Measurements from ENCODE around the gene SMIM33. TPM values are rescaled to one million over a fixed set of nuclear protein-coding genes. Genes with fewer than 3 reads are reported as not detected.

Gene SMIM33
- total and polyA plus RNA-seq, 10 of the 15 experiments (the other 5 are each of a cell fraction or from before 2014, with no cell fraction given) = 0.03 to 0.25 (median 0.07) TPM; not detected in 4

DNA sequence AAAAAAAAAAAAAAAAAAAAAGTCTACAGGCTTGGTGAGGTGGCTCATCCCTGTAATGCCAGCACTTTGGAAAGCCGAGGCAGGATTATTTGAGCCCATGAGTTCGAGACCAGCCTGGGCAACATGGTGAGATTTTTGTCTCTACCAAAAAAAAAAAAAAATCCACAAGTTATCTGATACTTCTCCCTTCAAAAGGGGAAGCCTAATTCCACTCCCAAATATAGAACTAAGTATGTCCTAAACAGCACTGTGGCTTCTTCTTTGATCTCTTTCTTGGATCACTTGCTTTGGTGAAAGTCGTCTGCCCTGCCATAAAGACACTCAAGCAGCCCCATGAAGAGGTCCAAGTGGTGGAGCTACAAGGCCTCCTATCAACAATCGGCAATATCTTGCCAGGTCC lies 30.6 kb downstream of the SMIM33 start:
- ATAC-seq = no peak
- no peak overlapping the region for H3K4me2 ChIP-seq (ENCODE audit: control insufficient read depth, insufficient read depth)
- ChIA-PET CTCF (interaction anchor here (2.3 kb wide), 1 partner anchor 11 kb away, joined by 18 read pairs; no protein-coding TSS in a partner anchor), POLR2A (interaction anchor here (0.6 kb wide), 1 partner anchor 20 kb away, joined by 3 read pairs; no protein-coding TSS in a partner anchor), RAD21 (ENCODE audit: unreplicated experiment) (no interaction called here), SMC1A (ENCODE audit: uncharacterized antibody, unreplicated experiment) (interaction anchor here (0.7 to 1.1 kb wide), 2 partner anchors 11 to 65 kb away, joined by 3 read pairs; no protein-coding TSS in a partner anchor)
- in situ Hi-C loops (cut with MboI) = no loop called here
- intact Hi-C loops (cut with micrococcal nuclease; ENCODE audit: unreplicated experiment) = no loop called here
- TF ChIP-seq YBX1 (IDR thresholded peaks at IDR 0.05) (no peak), CHD4 (IDR thresholded peaks at IDR 0.05) (no peak), HDAC2 (IDR thresholded peaks at IDR 0.05) (no peak), ZSCAN29 (IDR thresholded peaks at IDR 0.05) (no peak), KAT2A (conservative IDR thresholded peaks at IDR 0.05; ENCODE audit: control insufficient read depth, low read depth, low read length) (no peak)
- TF ChIP-seq, protein P1, sequence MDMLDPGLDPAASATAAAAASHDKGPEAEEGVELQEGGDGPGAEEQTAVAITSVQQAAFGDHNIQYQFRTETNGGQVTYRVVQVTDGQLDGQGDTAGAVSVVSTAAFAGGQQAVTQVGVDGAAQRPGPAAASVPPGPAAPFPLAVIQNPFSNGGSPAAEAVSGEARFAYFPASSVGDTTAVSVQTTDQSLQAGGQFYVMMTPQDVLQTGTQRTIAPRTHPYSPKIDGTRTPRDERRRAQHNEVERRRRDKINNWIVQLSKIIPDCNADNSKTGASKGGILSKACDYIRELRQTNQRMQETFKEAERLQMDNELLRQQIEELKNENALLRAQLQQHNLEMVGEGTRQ (IDR thresholded peaks at IDR 0.05; ENCODE audit: borderline replicate concordance, low read depth, low read length) = no peak
- TF ChIP-seq, protein P2, sequence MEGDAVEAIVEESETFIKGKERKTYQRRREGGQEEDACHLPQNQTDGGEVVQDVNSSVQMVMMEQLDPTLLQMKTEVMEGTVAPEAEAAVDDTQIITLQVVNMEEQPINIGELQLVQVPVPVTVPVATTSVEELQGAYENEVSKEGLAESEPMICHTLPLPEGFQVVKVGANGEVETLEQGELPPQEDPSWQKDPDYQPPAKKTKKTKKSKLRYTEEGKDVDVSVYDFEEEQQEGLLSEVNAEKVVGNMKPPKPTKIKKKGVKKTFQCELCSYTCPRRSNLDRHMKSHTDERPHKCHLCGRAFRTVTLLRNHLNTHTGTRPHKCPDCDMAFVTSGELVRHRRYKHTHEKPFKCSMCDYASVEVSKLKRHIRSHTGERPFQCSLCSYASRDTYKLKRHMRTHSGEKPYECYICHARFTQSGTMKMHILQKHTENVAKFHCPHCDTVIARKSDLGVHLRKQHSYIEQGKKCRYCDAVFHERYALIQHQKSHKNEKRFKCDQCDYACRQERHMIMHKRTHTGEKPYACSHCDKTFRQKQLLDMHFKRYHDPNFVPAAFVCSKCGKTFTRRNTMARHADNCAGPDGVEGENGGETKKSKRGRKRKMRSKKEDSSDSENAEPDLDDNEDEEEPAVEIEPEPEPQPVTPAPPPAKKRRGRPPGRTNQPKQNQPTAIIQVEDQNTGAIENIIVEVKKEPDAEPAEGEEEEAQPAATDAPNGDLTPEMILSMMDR (IDR thresholded peaks at IDR 0.05 in 2 of 3, conservative IDR thresholded peaks at IDR 0.05 in 1 of 3; ENCODE audit: control insufficient read depth in 2 of 3, extremely low read depth in 1 of 3, insufficient read depth in 1 of 3, low read depth in 3 of 3, low read length in 3 of 3) = no peak
- BruUV-seq (replicated peaks) = no TSS peak
- H3K27me3 ChIP-seq (replicated peaks in 1 of 2; ENCODE audit: control insufficient read depth in 2 of 2, insufficient read depth in 2 of 2, low read length in 1 of 2) = no peaks in the 10 kb centered on the region
- H3K9me3 ChIP-seq (replicated peaks; ENCODE audit: control insufficient read depth, insufficient read depth, low read length) = peaks cover 1% of the 10 kb centered on the region; the same call in 2 of the 3 replicates
- DNase-seq (ENCODE audit: low read depth, low spot score) = no peak
- 40% methylated on average over 4 of the region's 4 CpGs for WGBS (ENCODE audit: insufficient coverage, insufficient replicate concordance, low lambda C conversion rate, missing lambda C conversion rate)
- H4K20me1 ChIP-seq (ENCODE audit: control insufficient read depth, insufficient read depth) = no peaks in the 10 kb centered on the region
- no peak for FAIRE-seq
- no peak overlapping the region for H3K4me3 ChIP-seq
- no peak overlapping the region for H3K27ac ChIP-seq (ENCODE audit: control insufficient read depth, insufficient read depth)
- no peak overlapping the region for H3K9ac ChIP-seq (ENCODE audit: control insufficient read depth, insufficient read depth, low read length)
- H3K4me1 ChIP-seq (ENCODE audit: control insufficient read depth, insufficient read depth, low read length) = no peaks in the 10 kb centered on the region
- no peaks in the 10 kb centered on the region for H3K36me3 ChIP-seq (ENCODE audit: control insufficient read depth in 2 of 2, insufficient read depth in 2 of 2, low read length in 1 of 2)
- H3K79me2 ChIP-seq (ENCODE audit: control insufficient read depth, insufficient read depth, low read length) = no peaks in the 10 kb centered on the region
- H2AFZ ChIP-seq (ENCODE audit: control insufficient read depth, low read depth, low read length) = no peak overlapping the region

Data from GM12878 (cell line).